Measurements from ENCODE around the gene MAD1L1. TPM values are rescaled to one million over a fixed set of nuclear protein-coding genes. Genes with fewer than 3 reads are reported as not detected.

Gene MAD1L1
- total RNA-seq, 1 donor from 2014 or later: 32.3 TPM

Small RNA genes lying within 50 kb of the gene (microRNA-seq; reads per million reads assigned to microRNA genes)
- 1.6 reads per million for gene MIR4655
- gene MIR6836: 2.7 reads per million, percentile 3 among the genes with 10 or more reads in this experiment

Other genes starting within 250 kb of the MAD1L1 start
- 22.5 and 22.6 TPM in 2 replicates for gene MRM2, start 9.3 kb upstream of the MAD1L1 start, total RNA-seq
- gene NUDT1, start 9.3 kb upstream of the MAD1L1 start, total RNA-seq: 10.2 and 12.0 TPM in 2 replicates
- gene SNX8, start 81.5 kb upstream of the MAD1L1 start, total RNA-seq: 20.9 and 28.9 TPM in 2 replicates
- gene EIF3B, start 121.9 kb upstream of the MAD1L1 start, total RNA-seq: 198 and 213 TPM in 2 replicates
- gene CHST12, start 170.7 kb upstream of the MAD1L1 start, total RNA-seq: 18.5 and 22.0 TPM in 2 replicates
- not detected in 2 replicates for gene GRIFIN, start 243.5 kb upstream of the MAD1L1 start, total RNA-seq